CD4-positive, alpha-beta T cell (primary cell): Measurements from ENCODE around the gene VEGFD. TPM values are rescaled to one million over a fixed set of nuclear protein-coding genes. Genes with fewer than 3 reads are reported as not detected.

Experiments
- ATAC-seq: fragments of 200-7000 bp; cut with Tn5 transposase; one replicate; pipeline ENCODE4 v1.10.0; 2022; ENCODE audit warnings: mild to moderate bottlenecking; ENCODE audit not compliant: poor library complexity
- CTCF ChIA-PET: fragments of 350-600 bp; sonication (Branson Sonifier 250); formaldehyde crosslinking; loops from one replicate; lab custom pipeline; 2021; ENCODE audit warnings: antibody characterized with exemption, inconsistent platforms; lab: Charles Lee
- POLR2A ChIA-PET: fragments of 350-600 bp; sonication (Branson Sonifier 250); formaldehyde crosslinking; loops from one replicate; lab custom pipeline; 2021; ENCODE audit warnings: antibody characterized with exemption, inconsistent platforms; lab: Charles Lee
- DNase-seq, 14 experiments: peaks; one replicate each; pipeline ENCODE4 v3.0.0-alpha.2; 2013 to 2020; ENCODE audit warnings: mixed read lengths in 2 of 14
- H3K27ac ChIP-seq, 2 donors: one replicate each; pipeline versions ENCODE4 v1.5.1 to v1.7.0; 2013; ENCODE audit warnings: low read length in 2 of 2, low read depth in 1 of 2, mild to moderate bottlenecking in 1 of 2
- H3K27me3 ChIP-seq, 2 experiments: 1 replicate in 1 of 2; 2 replicates in 1 of 2; pipeline versions ENCODE4 v1.6.1 to v1.7.0; 2013; ENCODE audit warnings: low read length in 2 of 2, control low read depth in 1 of 2, mild to moderate bottlenecking in 1 of 2, moderate library complexity in 1 of 2; ENCODE audit not compliant: insufficient read depth in 2 of 2, control insufficient read depth in 1 of 2
- H3K36me3 ChIP-seq: one replicate; pipeline ENCODE4 v1.6.1; 2013; ENCODE audit warnings: low read length, control low read depth; ENCODE audit not compliant: insufficient read depth
- H3K4me1 ChIP-seq: one replicate; pipeline ENCODE4 v1.6.1; 2013; ENCODE audit warnings: low read length, control low read depth; ENCODE audit not compliant: insufficient read depth
- H3K4me3 ChIP-seq: one replicate; pipeline ENCODE4 v1.5.1; 2013; ENCODE audit warnings: mild to moderate bottlenecking, low read length, moderate library complexity
- H3K9me3 ChIP-seq, 2 experiments: 1 replicate in 1 of 2; 2 replicates in 1 of 2; pipeline versions ENCODE4 v1.6.1 to v1.7.0; 2013; ENCODE audit warnings: low read length in 2 of 2, mild to moderate bottlenecking in 2 of 2, control low read depth in 1 of 2, moderate library complexity in 1 of 2; ENCODE audit not compliant: control insufficient read depth in 1 of 2, insufficient read depth in 1 of 2
- H3K27ac Mint-ChIP-seq: one replicate; pipeline ENCODE4 v1.8.0; 2020; ENCODE audit warnings: mixed read lengths
- H3K27me3 Mint-ChIP-seq: one replicate; pipeline ENCODE4 v1.8.0; 2021; ENCODE audit warnings: mixed read lengths
- H3K36me3 Mint-ChIP-seq: one replicate; pipeline ENCODE4 v1.8.0; 2021; ENCODE audit warnings: low read depth, mixed read lengths
- H3K4me1 Mint-ChIP-seq: one replicate; pipeline ENCODE4 v1.8.0; 2021; ENCODE audit warnings: low read depth, mixed read lengths
- H3K4me3 Mint-ChIP-seq: one replicate; pipeline ENCODE4 v1.8.0; 2020; ENCODE audit warnings: mild to moderate bottlenecking, mixed read lengths
- H3K9me3 Mint-ChIP-seq: one replicate; pipeline ENCODE4 v1.8.0; 2020; ENCODE audit warnings: mixed read lengths
- intact Hi-C, 2 experiments: fragments of 100-400 bp; cut with DNase I in 1 of 2; cut with micrococcal nuclease in 1 of 2; formaldehyde crosslinking; loops; one replicate each; pipeline versions ENCODE4 v1.15.1 to v1.9.0; 2023 to 2025; cut with DNase I, micrococcal nuclease
- total RNA-seq, 174 experiments: library from RNA in 2 of 174; stranded (reverse) in 2 of 174; gene quantifications; one replicate each; pipeline ENCODE4 v1.2.3 and lab custom pipeline; 2021 to 2026
- TF ChIP-seq, protein P1 (sequence below): fragments of 200-600 bp; IDR thresholded peaks from one replicate; pipeline ENCODE4 v1.8.0; 2022; ENCODE audit warnings: antibody characterized with exemption, mild to moderate bottlenecking

The VEGFD gene
- total RNA-seq, 2 experiments from 2014 or later, result not detected

DNA sequence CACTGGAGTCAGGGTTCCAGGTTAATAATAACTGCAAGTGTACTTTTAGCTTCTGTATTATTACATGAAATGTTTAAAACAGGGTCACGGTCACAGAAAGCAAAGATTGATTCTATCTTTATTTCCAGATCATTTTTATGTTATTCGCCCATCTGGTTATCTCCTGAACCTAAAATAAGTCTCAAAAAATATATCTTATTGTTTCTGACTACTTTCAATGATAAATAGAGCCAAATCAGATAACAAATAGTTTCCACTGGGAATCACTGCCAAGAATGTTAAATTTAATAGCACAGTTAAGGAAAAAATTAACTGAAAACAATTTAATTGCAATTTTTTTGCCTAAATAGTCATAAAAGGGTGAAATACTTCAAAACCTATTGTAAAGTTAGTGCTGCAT lies 17.2 kb upstream of the VEGFD start:
- Mint-ChIP-seq H3K36me3 (no peaks in the 10 kb centered on the region), H3K27ac (no peak overlapping the region), H3K4me1 (peaks cover 5% of the 10 kb centered on the region), H3K9me3 (no peaks in the 10 kb centered on the region), H3K27me3 (no peaks in the 10 kb centered on the region), H3K4me3 (no peak overlapping the region)
- Histone ChIP-seq H3K4me1 (no peaks in the 10 kb centered on the region), H3K36me3 (no peaks in the 10 kb centered on the region), H3K27me3 (no peaks in the 10 kb centered on the region), H3K27ac (no peak overlapping the region), H3K4me3 (no peak overlapping the region), H3K9me3 (no peaks in the 10 kb centered on the region)
- intact Hi-C loops, result no loop called here
- ChIA-PET CTCF (interaction anchor here (1.4 kb wide), 1 partner anchor 19 kb away, joined by 3 read pairs; no protein-coding TSS in a partner anchor), POLR2A (no interaction called here)
- ATAC-seq (no peak), DNase-seq (no peak)
- TF ChIP-seq, protein P1, sequence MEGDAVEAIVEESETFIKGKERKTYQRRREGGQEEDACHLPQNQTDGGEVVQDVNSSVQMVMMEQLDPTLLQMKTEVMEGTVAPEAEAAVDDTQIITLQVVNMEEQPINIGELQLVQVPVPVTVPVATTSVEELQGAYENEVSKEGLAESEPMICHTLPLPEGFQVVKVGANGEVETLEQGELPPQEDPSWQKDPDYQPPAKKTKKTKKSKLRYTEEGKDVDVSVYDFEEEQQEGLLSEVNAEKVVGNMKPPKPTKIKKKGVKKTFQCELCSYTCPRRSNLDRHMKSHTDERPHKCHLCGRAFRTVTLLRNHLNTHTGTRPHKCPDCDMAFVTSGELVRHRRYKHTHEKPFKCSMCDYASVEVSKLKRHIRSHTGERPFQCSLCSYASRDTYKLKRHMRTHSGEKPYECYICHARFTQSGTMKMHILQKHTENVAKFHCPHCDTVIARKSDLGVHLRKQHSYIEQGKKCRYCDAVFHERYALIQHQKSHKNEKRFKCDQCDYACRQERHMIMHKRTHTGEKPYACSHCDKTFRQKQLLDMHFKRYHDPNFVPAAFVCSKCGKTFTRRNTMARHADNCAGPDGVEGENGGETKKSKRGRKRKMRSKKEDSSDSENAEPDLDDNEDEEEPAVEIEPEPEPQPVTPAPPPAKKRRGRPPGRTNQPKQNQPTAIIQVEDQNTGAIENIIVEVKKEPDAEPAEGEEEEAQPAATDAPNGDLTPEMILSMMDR, result no peak

DNA sequence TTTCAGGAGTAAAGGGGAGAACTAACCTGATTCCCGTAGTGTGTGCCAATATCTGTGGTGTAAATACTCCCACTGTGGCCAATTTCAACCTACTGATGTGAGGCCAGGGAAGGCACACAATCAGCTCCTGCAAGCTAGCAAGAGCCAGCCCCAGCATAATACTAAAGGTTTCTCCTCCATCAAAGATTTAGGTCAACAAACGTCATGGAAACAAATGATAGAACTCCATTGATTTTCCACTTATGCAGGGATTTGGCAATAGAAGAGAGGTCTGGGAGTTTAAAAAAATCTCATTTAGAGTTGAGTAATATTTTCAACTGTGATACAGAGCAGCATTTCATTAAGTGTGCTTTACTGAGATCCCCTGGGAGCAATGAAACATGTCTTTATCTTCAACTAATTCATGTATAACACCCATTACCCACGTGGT lies 15.8 kb upstream of the VEGFD start:
- H3K36me3 Mint-ChIP-seq, result no peaks in the 10 kb centered on the region
- no peaks in the 10 kb centered on the region for H3K27me3 Mint-ChIP-seq
- POLR2A ChIA-PET, result no interaction called here
- Histone ChIP-seq H3K27me3 (no peaks in the 10 kb centered on the region), H3K36me3 (no peaks in the 10 kb centered on the region), H3K4me3 (no peak overlapping the region), H3K27ac (no peak overlapping the region), H3K4me1 (no peaks in the 10 kb centered on the region), H3K9me3 (no peaks in the 10 kb centered on the region)
- TF ChIP-seq, protein P1, result no peak
- ATAC-seq, result no peak
- no peak overlapping the region for H3K4me3 Mint-ChIP-seq
- intact Hi-C loops, result no loop called here
- DNase-seq, result no peak
- H3K27ac Mint-ChIP-seq, result no peak overlapping the region
- no peaks in the 10 kb centered on the region for H3K9me3 Mint-ChIP-seq
- peaks cover 5% of the 10 kb centered on the region for H3K4me1 Mint-ChIP-seq
- CTCF ChIA-PET, result interaction anchor here (1.4 kb wide), 1 partner anchor 17 kb away, joined by 3 read pairs; no protein-coding TSS in a partner anchor

DNA sequence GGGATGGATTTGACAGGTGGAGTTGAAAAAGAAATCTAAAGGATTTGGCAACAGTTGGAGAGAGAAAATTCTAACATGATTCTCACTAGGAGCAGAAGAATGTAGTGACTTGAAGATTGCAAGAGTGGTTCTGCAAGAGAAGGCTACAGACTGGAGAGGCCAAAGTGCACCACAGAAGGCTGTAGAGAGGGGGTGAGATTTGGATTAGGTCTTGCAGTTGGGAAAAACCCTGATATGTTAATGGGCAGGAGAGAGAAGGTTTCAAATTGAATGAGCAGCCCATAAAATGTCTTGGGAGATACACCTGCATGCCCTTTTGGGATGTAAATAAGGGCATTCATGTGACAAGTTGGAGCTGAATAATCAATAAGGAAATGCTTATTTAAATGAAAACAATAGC lies 14.7 kb upstream of the VEGFD start:
- DNase-seq (no peak), ATAC-seq (no peak)
- no peaks in the 10 kb centered on the region for H3K4me1 Mint-ChIP-seq
- CTCF ChIA-PET, result no interaction called here
- TF ChIP-seq, protein P1, result no peak
- H3K4me3 Mint-ChIP-seq, result no peak overlapping the region
- POLR2A ChIA-PET, result no interaction called here
- intact Hi-C loops, result no loop called here
- no peaks in the 10 kb centered on the region for H3K9me3 Mint-ChIP-seq
- H3K27ac ChIP-seq, result no peak overlapping the region
- no peak overlapping the region for H3K27ac Mint-ChIP-seq
- H3K9me3 ChIP-seq, result no peaks in the 10 kb centered on the region
- H3K27me3 ChIP-seq, result no peaks in the 10 kb centered on the region
- no peaks in the 10 kb centered on the region for H3K36me3 Mint-ChIP-seq
- no peak overlapping the region for H3K4me3 ChIP-seq
- H3K36me3 ChIP-seq, result no peaks in the 10 kb centered on the region
- no peaks in the 10 kb centered on the region for H3K27me3 Mint-ChIP-seq
- H3K4me1 ChIP-seq, result no peaks in the 10 kb centered on the region
